Astrocyte of the cerebellum (primary cell): ENCODE results near the gene MFAP3.
A peak's percentile ranks its signal among the peaks of the same experiment; 100 is the strongest.

Experiments
- DNase-seq: peaks from one replicate; pipeline ENCODE4 v3.0.0-alpha.2; 2011; ENCODE audit warnings: low read depth
- H3K4me3 ChIP-seq: 2 replicates; pipeline ENCODE4 v1.5.1; 2011; ENCODE audit warnings: mild to moderate bottlenecking, low read depth, low read length, moderate library complexity
- in situ Hi-C: cut with HindIII; loops from 2 replicates; pipeline ENCODE4 v1.10.0; 2017; ENCODE audit warnings: low sequenced_read_pairs
- TF ChIP-seq, protein P1 (sequence below): IDR thresholded peaks from 2 replicates; pipeline ENCODE4 v1.5.1; 2012; ENCODE audit warnings: low read length, low read depth, moderate library complexity, mild to moderate bottlenecking; ENCODE audit errors: missing control alignments

MFAP3 gene

DNA sequence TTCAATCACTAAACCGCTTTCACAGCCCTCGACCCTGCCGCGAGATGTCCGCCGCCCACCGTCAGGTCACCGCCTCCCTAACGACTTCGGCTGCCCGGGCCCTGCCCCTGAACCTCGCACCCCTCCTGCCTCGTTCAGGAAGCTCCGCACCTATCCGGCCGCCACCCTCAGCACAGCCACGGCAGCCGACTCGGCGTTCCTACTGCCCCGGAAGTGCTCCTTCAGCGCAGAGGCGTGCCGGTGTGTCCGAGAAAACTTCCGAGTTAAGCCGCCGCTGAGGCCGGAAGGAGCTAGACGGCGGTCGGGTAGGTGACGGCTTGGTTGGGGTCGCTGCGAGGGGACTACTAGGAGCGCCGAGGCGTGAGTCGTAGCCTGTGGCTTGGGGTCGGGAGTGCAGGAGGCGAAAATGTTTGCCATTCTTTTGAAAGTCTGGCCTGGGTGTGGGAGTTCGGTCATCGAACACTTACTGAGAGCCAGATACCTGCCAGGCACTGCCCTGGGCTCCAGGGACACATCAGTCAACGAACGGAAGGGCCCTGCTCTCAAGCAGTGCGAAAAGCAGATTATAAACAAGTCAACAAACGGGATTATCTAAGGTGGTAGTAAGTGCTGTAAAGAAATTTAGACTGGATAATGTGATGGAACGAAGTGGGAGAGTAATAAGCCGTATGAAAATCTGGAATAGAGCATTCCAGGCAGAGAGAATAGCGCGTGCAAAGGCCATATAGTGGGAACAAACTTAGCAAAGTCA, at the start of gene MFAP3, which contains the start of gene FAM114A2:
Gene MFAP3, plus strand, starts transcription at position 261 of the 751 bp plus-strand sequence. CDS start 10,756 bp downstream, outside the sequence.
Gene FAM114A2, minus strand, starts transcription at position 204 of the 751 bp plus-strand sequence. CDS start 3,957 bp downstream, outside the sequence.
- in situ Hi-C loops: no loop called here
- TF ChIP-seq, protein P1, sequence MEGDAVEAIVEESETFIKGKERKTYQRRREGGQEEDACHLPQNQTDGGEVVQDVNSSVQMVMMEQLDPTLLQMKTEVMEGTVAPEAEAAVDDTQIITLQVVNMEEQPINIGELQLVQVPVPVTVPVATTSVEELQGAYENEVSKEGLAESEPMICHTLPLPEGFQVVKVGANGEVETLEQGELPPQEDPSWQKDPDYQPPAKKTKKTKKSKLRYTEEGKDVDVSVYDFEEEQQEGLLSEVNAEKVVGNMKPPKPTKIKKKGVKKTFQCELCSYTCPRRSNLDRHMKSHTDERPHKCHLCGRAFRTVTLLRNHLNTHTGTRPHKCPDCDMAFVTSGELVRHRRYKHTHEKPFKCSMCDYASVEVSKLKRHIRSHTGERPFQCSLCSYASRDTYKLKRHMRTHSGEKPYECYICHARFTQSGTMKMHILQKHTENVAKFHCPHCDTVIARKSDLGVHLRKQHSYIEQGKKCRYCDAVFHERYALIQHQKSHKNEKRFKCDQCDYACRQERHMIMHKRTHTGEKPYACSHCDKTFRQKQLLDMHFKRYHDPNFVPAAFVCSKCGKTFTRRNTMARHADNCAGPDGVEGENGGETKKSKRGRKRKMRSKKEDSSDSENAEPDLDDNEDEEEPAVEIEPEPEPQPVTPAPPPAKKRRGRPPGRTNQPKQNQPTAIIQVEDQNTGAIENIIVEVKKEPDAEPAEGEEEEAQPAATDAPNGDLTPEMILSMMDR: no peak
- H3K4me3 ChIP-seq: peak within 1 kb of the TSS; percentile 56
- peak; percentile 47 for DNase-seq

DNA sequence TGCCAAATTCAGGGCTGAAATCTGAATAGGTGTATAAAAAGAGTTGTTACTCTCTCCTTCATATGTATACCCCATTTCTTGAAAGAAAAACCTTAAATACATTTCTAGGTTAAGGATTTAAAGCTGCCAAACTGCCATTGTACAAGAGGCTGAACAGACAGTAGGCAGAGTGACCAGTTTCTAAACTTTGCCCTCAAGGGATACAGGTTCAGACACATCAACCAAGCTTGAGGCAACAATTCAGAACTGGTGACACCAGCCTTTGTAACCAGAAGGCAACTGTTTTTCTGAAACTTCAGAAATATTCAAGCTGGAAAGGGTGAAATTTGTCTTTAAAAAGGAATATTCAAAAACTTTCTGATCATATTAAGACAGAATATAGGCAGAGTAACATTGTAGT, 47.6 kb upstream of the MFAP3 start:
- in situ Hi-C loops: no loop called here
- no peak for DNase-seq
- H3K4me3 ChIP-seq: no peak overlapping the region
- TF ChIP-seq, protein P1: no peak

DNA sequence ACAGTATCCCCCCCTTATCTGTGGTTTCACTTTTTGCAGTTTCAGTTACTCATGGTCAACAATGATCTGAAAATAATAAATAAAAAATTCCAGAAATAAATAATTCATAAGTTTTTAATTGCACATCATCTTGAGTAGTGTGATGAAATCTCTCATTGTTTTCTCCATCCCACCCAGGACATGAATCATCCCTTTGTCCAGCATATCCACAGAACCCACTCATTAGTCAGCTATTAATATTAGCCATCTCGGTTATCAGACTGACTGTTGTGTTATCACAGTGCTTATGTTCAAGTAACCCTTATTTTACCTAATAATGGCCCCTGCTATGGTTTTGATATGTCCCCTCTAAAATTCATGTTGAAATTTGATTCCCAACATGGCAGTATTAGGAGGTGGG, 40.8 kb upstream of the MFAP3 start:
- in situ Hi-C loops: no loop called here

DNA sequence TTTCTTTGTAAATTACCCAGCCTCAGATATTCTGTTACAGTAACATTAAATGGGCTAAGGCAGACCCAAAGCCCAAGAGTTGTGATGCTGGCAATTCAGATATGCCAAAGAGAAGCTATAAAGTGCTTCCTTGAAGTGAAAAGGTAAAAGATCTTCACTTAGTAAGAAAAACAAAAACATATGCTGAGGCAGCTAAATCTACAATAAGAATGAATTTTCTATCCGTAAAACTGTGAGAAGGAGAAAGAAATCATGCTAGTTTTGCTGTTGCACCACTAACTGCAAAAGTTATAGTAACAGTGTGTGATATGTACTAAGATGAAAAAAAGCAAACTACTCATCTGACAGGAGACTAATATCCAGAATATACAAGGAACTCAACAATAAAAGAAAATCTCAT, 40.0 kb upstream of the MFAP3 start:
- no peak overlapping the region for H3K4me3 ChIP-seq
- no peak for DNase-seq
- TF ChIP-seq, protein P1: no peak
- in situ Hi-C loops: no loop called here

More for the DNA sequence above, 40.8 kb upstream of the MFAP3 start:
- DNase-seq: no peak
- H3K4me3 ChIP-seq: no peak overlapping the region
- TF ChIP-seq, protein P1: no peak

DNA sequence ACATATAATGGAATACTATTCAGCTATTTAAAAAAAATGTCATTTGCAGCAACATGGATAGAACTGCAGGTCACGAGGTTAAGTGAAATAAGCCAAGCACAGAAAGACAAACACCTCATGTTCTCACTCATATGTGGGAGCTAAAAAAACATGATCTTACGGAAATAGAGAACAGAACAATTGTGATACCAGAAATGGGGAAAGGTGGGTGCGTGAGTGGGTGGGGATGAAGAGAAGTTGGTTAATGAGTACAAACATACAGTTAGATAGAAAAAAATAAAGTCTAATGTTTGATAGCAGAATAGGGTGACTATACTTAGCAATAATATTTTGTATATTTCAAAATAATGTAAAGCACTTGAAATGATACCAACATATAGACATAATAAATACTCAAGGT, 38.8 kb upstream of the MFAP3 start:
- TF ChIP-seq, protein P1: no peak

DNA sequence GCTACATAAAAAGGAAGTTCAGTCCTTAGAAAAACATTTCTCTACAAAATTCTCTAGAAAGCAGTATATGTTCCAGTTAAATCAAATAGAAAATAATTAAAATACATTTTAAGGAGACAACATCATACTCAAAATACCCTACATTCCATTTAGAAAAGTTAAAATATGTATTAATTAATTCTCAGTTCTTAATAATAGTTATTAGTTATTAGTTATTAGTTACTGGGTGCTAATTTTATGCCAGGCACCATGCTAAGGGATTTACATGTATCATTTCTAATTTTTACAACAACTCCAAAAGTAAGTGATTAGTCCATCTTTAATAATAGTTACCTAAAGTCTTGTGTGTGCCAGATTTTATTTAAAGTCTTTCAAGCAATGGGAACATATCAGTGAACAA, 38.1 kb upstream of the MFAP3 start:
- DNase-seq: no peak
- in situ Hi-C loops: no loop called here
- TF ChIP-seq, protein P1: no peak
- no peak overlapping the region for H3K4me3 ChIP-seq

More for the DNA sequence above, 38.8 kb upstream of the MFAP3 start:
- no peak overlapping the region for H3K4me3 ChIP-seq
- in situ Hi-C loops: no loop called here
- DNase-seq: no peak
